ENCODE data around the gene CCDC28A.

Gene CCDC28A

DNA sequence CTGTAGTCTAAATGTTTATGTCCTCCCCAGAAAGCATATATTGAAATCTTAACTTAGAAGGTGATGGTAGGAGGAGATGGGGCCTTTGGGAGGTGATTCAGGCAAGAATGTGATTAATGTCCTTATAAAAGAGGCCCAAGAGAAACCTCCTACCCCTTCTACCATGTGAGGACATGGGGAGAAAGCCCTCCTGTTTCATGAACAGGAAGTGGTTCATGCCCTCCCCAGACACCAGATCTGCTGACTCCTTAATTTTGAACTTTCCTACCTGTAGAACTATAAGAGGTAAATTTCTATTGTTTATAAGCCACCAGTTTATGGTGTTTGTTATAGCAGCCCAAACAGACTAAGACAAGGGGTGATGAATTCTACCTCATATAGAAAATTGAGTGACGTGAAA lies 13.6 kb downstream of the CCDC28A start:
- H3K4me3 ChIP-seq (ENCODE audit: low read depth, low read length), result no peak overlapping the region
- DNase-seq (ENCODE audit: low read depth), result no peak
- TF ChIP-seq, protein P1, sequence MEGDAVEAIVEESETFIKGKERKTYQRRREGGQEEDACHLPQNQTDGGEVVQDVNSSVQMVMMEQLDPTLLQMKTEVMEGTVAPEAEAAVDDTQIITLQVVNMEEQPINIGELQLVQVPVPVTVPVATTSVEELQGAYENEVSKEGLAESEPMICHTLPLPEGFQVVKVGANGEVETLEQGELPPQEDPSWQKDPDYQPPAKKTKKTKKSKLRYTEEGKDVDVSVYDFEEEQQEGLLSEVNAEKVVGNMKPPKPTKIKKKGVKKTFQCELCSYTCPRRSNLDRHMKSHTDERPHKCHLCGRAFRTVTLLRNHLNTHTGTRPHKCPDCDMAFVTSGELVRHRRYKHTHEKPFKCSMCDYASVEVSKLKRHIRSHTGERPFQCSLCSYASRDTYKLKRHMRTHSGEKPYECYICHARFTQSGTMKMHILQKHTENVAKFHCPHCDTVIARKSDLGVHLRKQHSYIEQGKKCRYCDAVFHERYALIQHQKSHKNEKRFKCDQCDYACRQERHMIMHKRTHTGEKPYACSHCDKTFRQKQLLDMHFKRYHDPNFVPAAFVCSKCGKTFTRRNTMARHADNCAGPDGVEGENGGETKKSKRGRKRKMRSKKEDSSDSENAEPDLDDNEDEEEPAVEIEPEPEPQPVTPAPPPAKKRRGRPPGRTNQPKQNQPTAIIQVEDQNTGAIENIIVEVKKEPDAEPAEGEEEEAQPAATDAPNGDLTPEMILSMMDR (conservative IDR thresholded peaks at IDR 0.05; ENCODE audit: low read depth, low read length), result no peak

DNA sequence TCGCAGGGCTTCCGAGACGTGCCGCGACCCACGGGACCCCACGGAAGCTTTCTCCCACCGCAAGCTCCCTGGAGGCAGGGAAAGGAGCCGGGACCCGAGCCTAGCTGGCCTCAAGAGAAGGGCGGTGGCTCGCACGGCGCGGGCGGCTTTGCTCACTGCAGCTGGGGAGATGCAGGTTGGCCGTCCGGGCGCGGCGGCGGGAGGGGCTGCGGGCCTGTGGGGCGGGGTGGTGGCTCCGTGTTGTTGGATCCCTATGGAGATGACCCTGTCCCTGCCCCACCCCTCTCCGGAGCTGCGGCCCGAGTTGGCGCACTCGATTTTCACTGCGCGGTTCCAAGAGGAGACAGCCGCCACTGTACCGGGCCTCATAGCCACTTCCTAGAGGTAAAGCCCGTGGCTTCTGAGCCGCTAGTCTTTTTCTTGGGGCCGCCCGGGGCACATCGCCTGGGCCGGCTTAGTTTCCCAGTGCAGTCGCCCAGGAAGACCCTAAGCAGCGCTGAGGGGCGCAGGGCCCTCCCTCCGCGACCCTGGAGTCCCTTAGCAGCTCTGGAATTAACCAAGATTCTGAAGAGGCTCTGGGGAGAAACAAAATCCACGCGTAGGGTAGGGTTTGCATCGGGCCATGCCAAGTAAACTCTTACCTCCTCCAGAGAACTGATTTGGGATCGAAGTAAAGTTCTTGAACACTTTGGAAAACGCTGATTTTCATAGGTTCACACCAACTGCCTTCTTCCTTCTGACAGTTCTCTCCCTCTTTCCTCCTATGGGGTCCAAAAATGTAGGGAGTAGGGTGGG lies 22.4 kb downstream of the CCDC28A start, which contains the start of gene ECT2L:
Gene ECT2L (plus strand): TSS at position 279 of the 795 bp plus-strand sequence. CDS start 17,188 bp downstream, outside the sequence.
- peak within 1 kb of the TSS; percentile 56 for H3K4me3 ChIP-seq (ENCODE audit: low read depth, low read length)
- TF ChIP-seq, protein P1 (conservative IDR thresholded peaks at IDR 0.05; ENCODE audit: low read depth, low read length), result no peak
- peak; percentile 64 for DNase-seq (ENCODE audit: low read depth)

DNA sequence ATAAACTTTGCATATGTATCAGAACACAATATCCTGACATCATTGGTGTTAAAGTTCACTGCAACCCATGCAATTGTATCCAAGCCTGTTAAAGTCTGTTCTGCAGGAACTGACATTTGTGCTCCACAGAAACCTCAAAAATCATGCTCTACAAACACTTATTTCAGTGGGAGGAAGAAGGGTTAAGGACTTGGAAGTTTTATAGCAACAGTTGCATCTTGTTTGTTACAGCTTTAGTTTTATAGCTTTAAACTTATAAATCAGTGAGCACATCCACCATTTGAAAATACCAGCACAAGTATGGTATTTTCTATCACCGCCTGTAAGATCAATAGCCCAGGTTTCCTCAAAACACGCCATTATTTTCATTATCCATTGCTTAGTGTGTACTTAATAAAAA lies 23.2 kb downstream of the CCDC28A start:
- TF ChIP-seq, protein P1 (conservative IDR thresholded peaks at IDR 0.05; ENCODE audit: low read depth, low read length), result no peak
- DNase-seq (ENCODE audit: low read depth), result no peak
- H3K4me3 ChIP-seq (ENCODE audit: low read depth, low read length), result no peak overlapping the region

DNA sequence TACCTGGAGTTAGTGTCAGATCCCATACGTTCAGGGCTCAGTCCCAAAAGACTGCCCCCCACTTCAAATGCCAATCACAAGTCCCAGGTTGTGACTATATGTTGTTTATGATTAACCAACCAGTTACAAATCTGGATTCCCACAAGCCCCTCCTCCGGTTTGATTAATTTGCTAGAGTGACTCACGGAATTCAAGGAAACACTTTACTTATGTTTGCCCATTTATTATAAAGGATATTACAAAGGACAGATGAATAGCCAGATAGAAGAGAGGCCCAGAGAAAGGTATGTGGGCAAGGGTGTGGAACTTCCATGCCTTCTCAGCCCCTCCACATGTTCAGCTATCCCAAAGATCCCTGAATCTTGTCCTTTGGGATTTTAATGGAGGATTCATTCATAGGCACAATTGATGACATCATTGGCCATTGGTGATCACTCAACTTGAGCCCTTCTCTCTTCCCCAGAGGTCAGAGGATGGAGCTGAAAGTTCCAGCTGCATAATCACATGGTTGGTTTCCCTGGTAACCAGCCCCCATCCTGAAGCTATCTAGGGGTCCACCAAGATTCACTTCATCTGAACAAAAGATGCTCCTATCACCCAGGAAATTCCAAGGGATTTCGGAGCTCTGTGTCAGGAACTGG lies 24.4 kb downstream of the CCDC28A start:
- TF ChIP-seq, protein P1 (conservative IDR thresholded peaks at IDR 0.05; ENCODE audit: low read depth, low read length), result no peak
- no peak for DNase-seq (ENCODE audit: low read depth)
- no peak overlapping the region for H3K4me3 ChIP-seq (ENCODE audit: low read depth, low read length)

DNA sequence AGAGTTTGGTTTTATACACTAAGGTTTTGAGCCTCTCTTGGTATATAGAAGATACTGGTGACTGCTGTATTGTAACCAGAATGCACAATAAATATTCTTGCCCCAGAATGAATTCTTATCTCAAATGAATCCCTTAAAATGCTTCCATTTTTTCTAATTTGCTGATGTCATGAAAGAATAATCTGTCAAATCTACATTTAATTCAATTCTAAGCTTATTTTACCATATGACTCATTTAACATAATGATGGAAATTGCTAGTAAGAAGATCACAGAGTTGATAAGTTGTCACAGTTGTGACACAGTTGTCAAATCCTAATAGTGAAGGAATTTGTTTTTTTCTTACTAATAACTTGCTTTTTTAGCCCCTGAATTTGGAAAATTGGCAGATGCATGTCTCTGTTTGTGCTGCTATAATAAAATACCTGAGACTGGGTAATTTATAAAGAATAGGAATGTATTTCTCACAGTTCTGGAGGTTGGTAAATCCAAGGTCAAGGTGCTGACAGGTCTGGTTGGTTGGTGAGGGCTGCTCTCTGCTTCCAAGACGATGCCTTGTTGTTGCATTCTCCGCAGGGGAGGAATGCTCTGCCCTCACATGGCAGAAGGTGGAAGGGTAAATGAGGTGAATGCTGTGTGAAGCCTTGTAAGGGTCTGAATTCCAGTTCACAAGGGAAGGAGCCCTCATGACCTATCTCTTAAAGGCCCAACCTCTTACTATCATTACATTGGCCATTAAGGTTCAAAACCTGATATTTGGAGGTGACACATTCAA lies 27.0 kb downstream of the CCDC28A start:
- TF ChIP-seq, protein P1 (conservative IDR thresholded peaks at IDR 0.05; ENCODE audit: low read depth, low read length), result peak; percentile 5
- H3K4me3 ChIP-seq (ENCODE audit: low read depth, low read length), result no peak overlapping the region
- no peak for DNase-seq (ENCODE audit: low read depth)

DNA sequence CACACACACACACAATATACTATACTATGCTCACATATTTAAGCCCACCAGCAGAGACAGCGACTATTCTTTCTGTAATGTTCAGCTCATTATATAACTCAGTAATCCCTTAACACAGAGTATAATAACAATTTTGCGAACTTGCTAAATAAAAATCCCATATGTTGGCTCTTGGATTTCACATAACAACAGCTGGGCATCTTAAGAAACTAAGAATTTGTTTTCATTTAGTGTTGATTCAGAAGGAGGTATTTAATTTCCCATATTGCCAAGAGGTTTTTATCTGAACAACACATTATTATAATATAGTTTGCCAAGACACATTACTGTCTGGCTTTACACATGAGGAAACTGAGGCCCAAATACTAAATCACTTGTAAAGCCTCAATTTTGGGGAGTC lies 29.8 kb downstream of the CCDC28A start:
- TF ChIP-seq, protein P1 (conservative IDR thresholded peaks at IDR 0.05; ENCODE audit: low read depth, low read length), result no peak
- H3K4me3 ChIP-seq (ENCODE audit: low read depth, low read length), result no peak overlapping the region
- DNase-seq (ENCODE audit: low read depth), result no peak
